Natural killer cell (primary cell): ENCODE measurements around the gene STXBP3. TPM values are rescaled to one million over a fixed set of nuclear protein-coding genes. Genes with fewer than 3 reads are reported as not detected.

ENCODE experiments used
- ATAC-seq, 3 donors: fragments of 150-1000 bp in 2 of 3; fragments of 200-7000 bp in 1 of 3; cut with Tn5 transposase; 1 replicate in 1 of 3; 2 replicates in 2 of 3; pipeline ENCODE4 v1.10.0; 2021; ENCODE audit warnings: mild to moderate bottlenecking in 2 of 3, moderate library complexity in 2 of 3
- DNase-seq, 2 donors: peaks; one replicate each; pipeline versions ENCODE4 v3.0.0 to v3.0.0-alpha.2; 2013 to 2021; ENCODE audit warnings: mixed read lengths in 1 of 2
- H3K27ac ChIP-seq: one replicate; pipeline ENCODE4 v1.5.1; 2013; ENCODE audit warnings: mild to moderate bottlenecking, low read length
- H3K27me3 ChIP-seq: one replicate; pipeline ENCODE4 v1.6.1; 2013; ENCODE audit warnings: low read length; ENCODE audit not compliant: control insufficient read depth, insufficient read depth
- H3K36me3 ChIP-seq: one replicate; pipeline ENCODE4 v1.6.1; 2013; ENCODE audit warnings: low read length; ENCODE audit not compliant: control insufficient read depth, insufficient read depth
- H3K4me1 ChIP-seq: one replicate; pipeline ENCODE4 v1.6.1; 2013; ENCODE audit warnings: low read length; ENCODE audit not compliant: control insufficient read depth, insufficient read depth
- H3K4me3 ChIP-seq: one replicate; pipeline ENCODE4 v1.5.1; 2013; ENCODE audit warnings: low read length
- H3K9me3 ChIP-seq: one replicate; pipeline ENCODE4 v1.6.1; 2013; ENCODE audit warnings: low read length; ENCODE audit not compliant: control insufficient read depth, insufficient read depth
- H3K27ac Mint-ChIP-seq, 2 donors: one replicate each; pipeline ENCODE4 v1.8.0; 2022; ENCODE audit warnings: mild to moderate bottlenecking in 2 of 2, mixed read lengths in 2 of 2, moderate library complexity in 1 of 2
- H3K27me3 Mint-ChIP-seq, 2 donors: one replicate each; pipeline ENCODE4 v1.8.0; 2022; ENCODE audit warnings: low read depth in 2 of 2, mixed read lengths in 2 of 2
- H3K36me3 Mint-ChIP-seq: one replicate; pipeline ENCODE4 v1.8.0; 2022; ENCODE audit warnings: mixed read lengths
- H3K4me1 Mint-ChIP-seq, 2 donors: one replicate each; pipeline ENCODE4 v1.8.0; 2022; ENCODE audit warnings: mixed read lengths in 2 of 2
- H3K4me3 Mint-ChIP-seq: one replicate; pipeline ENCODE4 v1.8.0; 2022; ENCODE audit warnings: mild to moderate bottlenecking, moderate library complexity, mixed read lengths
- H3K9me3 Mint-ChIP-seq, 2 donors: one replicate each; pipeline ENCODE4 v1.8.0; 2022; ENCODE audit warnings: mixed read lengths in 2 of 2
- WGBS: methylation state at CpG from one replicate; pipeline ENCODE4 v1.1.7; 2013; ENCODE audit warnings: missing lambda C conversion rate; ENCODE audit not compliant: insufficient coverage; 5-methylcytosine and 5-hydroxymethylcytosine counted together
- intact Hi-C: fragments of 100-400 bp; cut with micrococcal nuclease; formaldehyde crosslinking; loops from one replicate; pipeline ENCODE4 v1.14.2; 2022
- total RNA-seq, 4 donors: library from RNA; stranded (reverse); fragments of 120-200 nt in 1 of 4; gene quantifications; one replicate each; pipeline versions ENCODE4 v1.2.3 to v1.2.4, GENCODE V29; 2013 to 2022
- TF ChIP-seq, protein P1 (sequence below): fragments of 200-600 bp; IDR thresholded peaks from one replicate; pipeline ENCODE4 v1.8.0; 2022; ENCODE audit warnings: antibody characterized with exemption

Gene STXBP3
- total RNA-seq, 3 donors from 2014 or later (not counting 1 experiment from before 2014, with no cell fraction given), result 63.1 to 71.4 (median 69.2) TPM

DNA sequence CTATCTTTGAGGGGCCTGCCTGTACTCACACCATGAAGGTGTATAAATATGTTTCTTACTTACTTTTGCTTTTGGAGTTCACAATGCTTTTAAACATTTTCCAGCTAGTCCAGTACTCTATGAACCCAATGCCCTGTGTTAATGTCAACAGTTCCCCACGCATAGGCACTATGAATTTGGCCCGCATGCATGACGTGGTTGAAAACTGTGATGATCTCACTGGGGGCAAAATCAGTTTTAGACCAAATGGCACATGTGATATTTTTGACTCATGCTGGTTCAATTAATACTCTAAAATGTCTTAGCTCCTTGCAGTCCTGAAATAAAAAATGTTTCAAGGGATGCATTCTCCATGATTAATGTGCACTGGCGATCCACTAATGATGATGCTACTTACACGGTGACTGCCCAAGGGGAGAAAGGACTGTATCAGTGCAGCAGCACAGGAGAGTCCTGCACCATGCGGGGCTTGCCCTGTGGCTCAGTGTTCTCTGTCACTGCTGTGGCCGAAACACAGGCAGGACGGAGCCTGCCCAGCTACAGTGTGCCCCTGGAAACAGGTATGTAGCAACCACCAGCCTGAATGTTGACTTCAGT is 18.0 kb upstream of the STXBP3 start:
- H3K9me3 Mint-ChIP-seq, result no peaks in the 10 kb centered on the region
- peaks cover 9 to 10% of the 10 kb centered on the region in 2 donors for H3K27me3 Mint-ChIP-seq
- H3K4me3 ChIP-seq, result no peak overlapping the region
- intact Hi-C loops, result no loop called here
- no peaks in the 10 kb centered on the region for H3K4me1 Mint-ChIP-seq
- H3K36me3 ChIP-seq, result no peaks in the 10 kb centered on the region
- 92% methylated on average over 8 of the region's 8 CpGs for WGBS
- no peak overlapping the region for H3K4me3 Mint-ChIP-seq
- no peak overlapping the region for H3K27ac Mint-ChIP-seq
- no peaks in the 10 kb centered on the region for H3K36me3 Mint-ChIP-seq
- DNase-seq, result no peak
- ATAC-seq, result no peak
- TF ChIP-seq, protein P1, sequence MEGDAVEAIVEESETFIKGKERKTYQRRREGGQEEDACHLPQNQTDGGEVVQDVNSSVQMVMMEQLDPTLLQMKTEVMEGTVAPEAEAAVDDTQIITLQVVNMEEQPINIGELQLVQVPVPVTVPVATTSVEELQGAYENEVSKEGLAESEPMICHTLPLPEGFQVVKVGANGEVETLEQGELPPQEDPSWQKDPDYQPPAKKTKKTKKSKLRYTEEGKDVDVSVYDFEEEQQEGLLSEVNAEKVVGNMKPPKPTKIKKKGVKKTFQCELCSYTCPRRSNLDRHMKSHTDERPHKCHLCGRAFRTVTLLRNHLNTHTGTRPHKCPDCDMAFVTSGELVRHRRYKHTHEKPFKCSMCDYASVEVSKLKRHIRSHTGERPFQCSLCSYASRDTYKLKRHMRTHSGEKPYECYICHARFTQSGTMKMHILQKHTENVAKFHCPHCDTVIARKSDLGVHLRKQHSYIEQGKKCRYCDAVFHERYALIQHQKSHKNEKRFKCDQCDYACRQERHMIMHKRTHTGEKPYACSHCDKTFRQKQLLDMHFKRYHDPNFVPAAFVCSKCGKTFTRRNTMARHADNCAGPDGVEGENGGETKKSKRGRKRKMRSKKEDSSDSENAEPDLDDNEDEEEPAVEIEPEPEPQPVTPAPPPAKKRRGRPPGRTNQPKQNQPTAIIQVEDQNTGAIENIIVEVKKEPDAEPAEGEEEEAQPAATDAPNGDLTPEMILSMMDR, result no peak
- H3K4me1 ChIP-seq, result no peaks in the 10 kb centered on the region
- no peaks in the 10 kb centered on the region for H3K27me3 ChIP-seq
- no peaks in the 10 kb centered on the region for H3K9me3 ChIP-seq
- no peak overlapping the region for H3K27ac ChIP-seq

DNA sequence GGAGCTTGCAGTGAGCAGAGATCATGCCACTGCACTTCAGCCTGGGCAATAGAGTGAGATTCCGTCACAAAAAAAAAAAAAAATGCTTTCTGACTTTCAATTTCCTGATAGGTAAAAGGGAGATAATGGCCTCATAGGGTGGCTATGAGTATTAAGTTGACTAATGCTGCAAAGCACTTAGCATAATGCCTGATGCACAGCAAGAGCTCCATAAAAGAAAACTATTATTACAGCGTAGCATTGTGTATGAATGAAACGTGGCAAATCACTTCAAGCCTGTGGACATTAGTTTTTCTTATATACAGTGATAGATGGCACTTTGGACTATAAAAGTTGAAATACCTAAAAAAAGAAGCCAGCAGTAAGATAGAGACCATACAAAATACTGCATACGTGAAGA is 17.0 kb upstream of the STXBP3 start:
- Mint-ChIP-seq H3K4me1 (no peaks in the 10 kb centered on the region), H3K9me3 (no peaks in the 10 kb centered on the region), H3K27me3 (peaks cover 9 to 10% of the 10 kb centered on the region in 2 donors), H3K36me3 (no peaks in the 10 kb centered on the region), H3K4me3 (no peak overlapping the region), H3K27ac (no peak overlapping the region)
- H3K4me3 ChIP-seq, result no peak overlapping the region
- intact Hi-C loops, result no loop called here
- no peaks in the 10 kb centered on the region for H3K36me3 ChIP-seq
- H3K27ac ChIP-seq, result no peak overlapping the region
- H3K9me3 ChIP-seq, result no peaks in the 10 kb centered on the region
- 89% methylated on average over 3 of the region's 4 CpGs for WGBS
- no peaks in the 10 kb centered on the region for H3K4me1 ChIP-seq
- no peak for ATAC-seq
- TF ChIP-seq, protein P1, result no peak
- no peaks in the 10 kb centered on the region for H3K27me3 ChIP-seq
- DNase-seq, result no peak

DNA sequence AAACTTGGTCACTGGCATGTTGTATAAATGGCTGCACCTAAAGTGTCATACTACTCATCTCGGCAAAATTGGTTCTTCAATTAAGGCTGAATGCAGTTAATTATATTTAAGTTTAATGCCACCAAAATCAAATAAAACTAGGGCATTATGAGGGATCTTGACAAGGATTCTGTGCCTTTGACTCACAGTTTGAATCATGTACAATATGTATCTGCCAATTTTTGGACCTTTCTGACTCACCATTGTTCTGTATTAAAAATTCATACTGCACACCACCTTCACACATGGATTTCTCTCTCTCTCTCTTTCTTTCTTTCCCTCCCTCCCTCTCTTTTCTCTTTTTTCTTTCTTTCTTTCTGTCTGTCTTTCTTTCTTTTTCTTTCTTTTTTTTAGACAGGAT is 14.1 kb upstream of the STXBP3 start:
- WGBS, result 67% methylated on average over 1 of the region's 1 CpG
- no peak overlapping the region for H3K4me3 ChIP-seq
- H3K4me3 Mint-ChIP-seq, result no peak overlapping the region
- no peak for DNase-seq
- no peak for ATAC-seq
- intact Hi-C loops, result no loop called here
- no peaks in the 10 kb centered on the region for H3K4me1 Mint-ChIP-seq
- no peaks in the 10 kb centered on the region for H3K4me1 ChIP-seq
- no peak overlapping the region for H3K27ac ChIP-seq
- H3K27me3 Mint-ChIP-seq, result peaks cover 14 to 15% of the 10 kb centered on the region in 2 donors
- H3K27me3 ChIP-seq, result no peaks in the 10 kb centered on the region
- TF ChIP-seq, protein P1, result no peak
- no peaks in the 10 kb centered on the region for H3K9me3 Mint-ChIP-seq
- H3K27ac Mint-ChIP-seq, result no peak overlapping the region
- H3K36me3 Mint-ChIP-seq, result no peaks in the 10 kb centered on the region
- no peaks in the 10 kb centered on the region for H3K36me3 ChIP-seq
- H3K9me3 ChIP-seq, result no peaks in the 10 kb centered on the region
